Mesothelial cell of epicardium (in vitro differentiated cells): ENCODE data around the gene PATJ. TPM values are rescaled to one million over a fixed set of nuclear protein-coding genes. Genes with fewer than 3 reads are reported as not detected.

ENCODE experiments used
- DNase-seq, 2 experiments: peaks; one replicate each; pipeline ENCODE4 v3.0.0; 2021; ENCODE audit warnings: low spot score in 2 of 2; ENCODE audit not compliant: unreplicated experiment in 2 of 2
- H3K27ac Mint-ChIP-seq: 2 replicates; pipeline ENCODE4 v1.8.0; 2021; ENCODE audit warnings: mixed read lengths
- H3K27me3 Mint-ChIP-seq: 2 replicates; pipeline ENCODE4 v1.8.0; 2021; ENCODE audit warnings: low read depth, mixed read lengths
- H3K36me3 Mint-ChIP-seq: 2 replicates; pipeline ENCODE4 v1.8.0; 2021; ENCODE audit warnings: mixed read lengths
- H3K4me1 Mint-ChIP-seq: 2 replicates; pipeline ENCODE4 v1.8.0; 2021; ENCODE audit warnings: mixed read lengths
- H3K4me3 Mint-ChIP-seq: 2 replicates; pipeline ENCODE4 v1.8.0; 2021; ENCODE audit warnings: mild to moderate bottlenecking, moderate library complexity, mixed read lengths
- H3K9me3 Mint-ChIP-seq: 2 replicates; pipeline ENCODE4 v1.8.0; 2021; ENCODE audit warnings: mixed read lengths
- CTCF ChIP-seq: fragments of 200-600 bp; sonication (generic); IDR thresholded peaks from one replicate; pipeline ENCODE4 v1.5.0; 2021; ENCODE audit warnings: antibody characterized with exemption; ENCODE audit not compliant: unreplicated experiment
- total RNA-seq: library from RNA; stranded (reverse); gene quantifications from 3 replicates; pipeline ENCODE4 v1.2.1, GENCODE V29; 2021

The PATJ gene
- total RNA-seq, 1 donor from 2014 or later, result 129 TPM

- peaks cover 24% of the 10 kb centered on the region for H3K36me3 Mint-ChIP-seq
- no peaks in the 10 kb centered on the region for H3K9me3 Mint-ChIP-seq
- H3K27ac Mint-ChIP-seq, result no peak overlapping the region
- no peaks in the 10 kb centered on the region for H3K27me3 Mint-ChIP-seq
- no peak for DNase-seq
- no peak for TF ChIP-seq CTCF
- no peaks in the 10 kb centered on the region for H3K4me1 Mint-ChIP-seq
- H3K4me3 Mint-ChIP-seq, result no peak overlapping the region
Measured at GRCh38 chr1:62012836-62013235, 270.6 kb downstream of the PATJ start.

- Mint-ChIP-seq H3K27ac (no peak overlapping the region), H3K4me3 (no peak overlapping the region), H3K4me1 (no peaks in the 10 kb centered on the region), H3K27me3 (no peaks in the 10 kb centered on the region), H3K9me3 (no peaks in the 10 kb centered on the region), H3K36me3 (peaks cover 28% of the 10 kb centered on the region)
- no peak for TF ChIP-seq CTCF
- DNase-seq, result no peak
Measured at GRCh38 chr1:62013264-62013663, 271.0 kb downstream of the PATJ start.

- no peak for DNase-seq
- TF ChIP-seq CTCF, result no peak
- no peaks in the 10 kb centered on the region for H3K9me3 Mint-ChIP-seq
Measured at GRCh38 chr1:62022382-62022983, 280.2 kb downstream of the PATJ start.

GRCh38 chr1:62024690-62025089 is 282.4 kb downstream of the PATJ start:
- H3K27ac Mint-ChIP-seq, result no peak overlapping the region
- H3K4me1 Mint-ChIP-seq, result no peaks in the 10 kb centered on the region
- peaks cover 10% of the 10 kb centered on the region for H3K9me3 Mint-ChIP-seq

More at GRCh38 chr1:62022382-62022983, 280.2 kb downstream of the PATJ start:
- Mint-ChIP-seq H3K4me1 (no peaks in the 10 kb centered on the region), H3K27ac (no peak overlapping the region), H3K4me3 (no peak overlapping the region), H3K36me3 (peaks cover 31% of the 10 kb centered on the region), H3K27me3 (no peaks in the 10 kb centered on the region)

GRCh38 chr1:62025154-62025553 is 282.9 kb downstream of the PATJ start:
- Mint-ChIP-seq H3K27ac (no peak overlapping the region), H3K4me3 (no peak overlapping the region), H3K4me1 (no peaks in the 10 kb centered on the region), H3K36me3 (peaks cover 38% of the 10 kb centered on the region), H3K27me3 (no peaks in the 10 kb centered on the region), H3K9me3 (peaks cover 10% of the 10 kb centered on the region)
- DNase-seq, result no peak
- no peak for TF ChIP-seq CTCF

More at GRCh38 chr1:62024690-62025089, 282.4 kb downstream of the PATJ start:
- DNase-seq, result no peak
- no peak overlapping the region for H3K4me3 Mint-ChIP-seq
- TF ChIP-seq CTCF, result no peak
- H3K36me3 Mint-ChIP-seq, result peaks cover 37% of the 10 kb centered on the region
- no peaks in the 10 kb centered on the region for H3K27me3 Mint-ChIP-seq

GRCh38 chr1:62025892-62026291 is 283.6 kb downstream of the PATJ start:
- no peak for TF ChIP-seq CTCF
- Mint-ChIP-seq H3K4me3 (no peak overlapping the region), H3K9me3 (peaks cover 14% of the 10 kb centered on the region), H3K36me3 (peaks cover 42% of the 10 kb centered on the region), H3K4me1 (no peaks in the 10 kb centered on the region), H3K27me3 (no peaks in the 10 kb centered on the region), H3K27ac (no peak overlapping the region)
- no peak for DNase-seq
